Measurements from ENCODE around the gene ST8SIA6. TPM values are rescaled to one million over a fixed set of nuclear protein-coding genes. Genes with fewer than 3 reads are reported as not detected.

ST8SIA6 gene
- total and polyA plus RNA-seq, 2 of the 8 experiments (the other 6 are each of a cell fraction or from before 2014, with no cell fraction given): 0.70 to 1.1 TPM

DNA sequence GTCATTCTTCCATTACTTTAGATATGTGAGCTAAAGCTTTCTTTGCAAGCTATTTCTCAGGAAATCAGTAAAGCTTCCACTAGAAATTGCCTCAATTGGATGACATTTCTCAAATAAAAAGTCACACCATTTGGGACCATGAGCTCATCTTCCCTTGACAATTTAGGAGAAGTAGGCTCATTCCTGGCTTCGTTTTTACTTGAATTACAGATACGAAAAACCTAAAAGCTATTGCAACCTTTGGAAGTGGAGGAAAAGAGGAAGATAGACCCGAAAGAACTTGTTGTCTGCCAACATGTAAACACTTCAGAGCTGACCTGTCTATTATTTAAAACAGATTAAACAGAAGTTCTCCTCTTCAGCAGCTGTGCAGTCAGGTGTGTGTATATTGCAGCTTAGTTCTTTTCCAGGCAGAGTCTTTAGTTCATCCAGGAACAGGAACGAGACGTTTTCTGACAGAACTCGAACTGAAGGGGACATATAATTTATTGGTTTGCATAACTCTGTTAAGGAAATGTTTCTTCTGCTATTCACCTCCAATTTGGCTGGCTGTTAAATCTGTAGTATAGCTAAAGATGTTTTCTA is 43.1 kb upstream of the ST8SIA6 start:
- Histone ChIP-seq H3K36me3 (ENCODE audit: control insufficient read depth in 2 of 4, insufficient read depth in 4 of 4, low read length in 3 of 4) (no peaks in the 10 kb centered on the region), H3K4me1 (replicated peaks in 1 of 4; ENCODE audit: control insufficient read depth in 3 of 4, insufficient read depth in 4 of 4, low read length in 3 of 4) (no peaks in the 10 kb centered on the region), H3K18ac (ENCODE audit: extremely low read depth, low read length) (no peak overlapping the region), H3K23ac (ENCODE audit: insufficient read length) (no peak overlapping the region), H3K9ac (replicated peaks in 1 of 4; ENCODE audit: extremely low read depth in 1 of 4, low read depth in 3 of 4, low read length in 3 of 4) (no peak overlapping the region), H2AFZ (ENCODE audit: low read length) (no peak overlapping the region), H4K8ac (ENCODE audit: extremely low read depth, insufficient read depth, low read length) (no peak overlapping the region), H2BK20ac (ENCODE audit: low read length) (no peak overlapping the region), H3K56ac (replicated peaks; ENCODE audit: insufficient read length, low read depth, low read length) (no peak overlapping the region), H2AK5ac (ENCODE audit: low read depth, low read length) (no peak overlapping the region), H4K5ac (ENCODE audit: insufficient read length, low read depth, low read length) (no peak overlapping the region), H3K79me2 (ENCODE audit: control insufficient read depth in 1 of 2, insufficient read depth in 2 of 2, low read length in 2 of 2) (no peaks in the 10 kb centered on the region), H3K9me3 (ENCODE audit: insufficient read depth in 2 of 2, low read depth in 1 of 2, low read length in 1 of 2) (no peaks in the 10 kb centered on the region; a peak in 1 of 4 replicates), H3K4ac (replicated peaks; ENCODE audit: insufficient read length, low read depth, low read length) (no peak overlapping the region), H3K4me3 (ENCODE audit: extremely low read depth in 1 of 4, insufficient read depth in 2 of 4, low read depth in 3 of 4, low read length in 4 of 4) (no peak overlapping the region), H3K14ac (ENCODE audit: insufficient read length) (no peak overlapping the region), H4K20me1 (replicated peaks in 1 of 2; ENCODE audit: control insufficient read depth in 1 of 2, insufficient read depth in 2 of 2, low read length in 2 of 2) (no peaks in the 10 kb centered on the region), H4K91ac (replicated peaks; ENCODE audit: insufficient read length, low read length) (no peak overlapping the region), H3K23me2 (ENCODE audit: low read depth, low read length) (no peaks in the 10 kb centered on the region), H2BK15ac (ENCODE audit: low read length) (no peak overlapping the region), H3K27ac (ENCODE audit: low read depth, low read length) (no peak overlapping the region), H3K27me3 (replicated peaks in 1 of 4; ENCODE audit: control insufficient read depth in 3 of 4, extremely low read depth in 1 of 4, insufficient read depth in 3 of 4, low read length in 3 of 4) (peaks cover 0 to 1% (median 0%) of the 10 kb centered on the region in 4 experiments; a peak in 1 of 7 replicates), H2BK5ac (ENCODE audit: low read depth, low read length) (no peak overlapping the region), H2BK120ac (replicated peaks; ENCODE audit: low read depth, low read length) (no peak overlapping the region), H3K79me1 (ENCODE audit: low read depth, low read length) (no peaks in the 10 kb centered on the region), H3K4me2 (ENCODE audit: insufficient read depth in 1 of 2, low read depth in 2 of 2, low read length in 2 of 2) (no peak overlapping the region), H2BK12ac (ENCODE audit: low read depth, low read length) (no peak overlapping the region)
- FAIRE-seq (no peak), DNase-seq (ENCODE audit: low read depth in 1 of 2, low spot score in 2 of 2) (no peak)
- WGBS, 2 experiments (ENCODE audit: extremely low coverage in 1 of 2, insufficient coverage in 1 of 2, insufficient read length in 1 of 2, insufficient replicate concordance in 2 of 2, low coverage in 1 of 2, low lambda C conversion rate in 2 of 2, missing lambda C conversion rate in 1 of 2): 82% methylated on average over 6 of the region's 6 CpGs; no CpG with 5 or more reads in 1 of the 2 experiments
- CTCF ChIA-PET (ENCODE audit: partially characterized antibody): interaction anchor here (1.1 to 1.2 kb wide), 3 partner anchors 10 to 25 kb away, joined by 3 to 4 read pairs (median 3); no protein-coding TSS in a partner anchor
- POLR2A ChIA-PET (ENCODE audit: partially characterized antibody): no interaction called here
- no peak for TF ChIP-seq RAD21 (IDR thresholded peaks at IDR 0.05 in 1 of 2, conservative IDR thresholded peaks at IDR 0.05 in 1 of 2; ENCODE audit: low read depth in 2 of 2, low read length in 2 of 2)
- no peak for TF ChIP-seq CREB1 (IDR thresholded peaks at IDR 0.05)

Data from H1 (cell line).